Measurements from ENCODE around the gene GNAQ. TPM values are rescaled to one million over a fixed set of nuclear protein-coding genes. Genes with fewer than 3 reads are reported as not detected.

The GNAQ gene
- total RNA-seq, 2 donors from 2014 or later: 15.8 to 22.1 TPM

- H3K4me1 ChIP-seq: peaks cover 12% of the 10 kb centered on the region
- H3K9me3 ChIP-seq: no peaks in the 10 kb centered on the region
- H3K27me3 ChIP-seq: no peaks in the 10 kb centered on the region
- TF ChIP-seq POLR2A (IDR thresholded peaks at IDR 0.05): no peak
- no peak for TF ChIP-seq CTCF (IDR thresholded peaks at IDR 0.05)
- 46 to 82% methylated on average over 3 of the region's 3 CpGs for WGBS, 2 donors
- DNase-seq (no peak), ATAC-seq (no peak)
- H3K36me3 ChIP-seq (replicated peaks in 1 of 2; ENCODE audit: insufficient read depth in 1 of 2, low read depth in 2 of 2): no peaks in the 10 kb centered on the region
- H3K4me3 ChIP-seq: no peak overlapping the region
- peak overlapping the region in 1 of 4 donors; percentile 22 for H3K27ac ChIP-seq
- intact Hi-C loops (cut with DNase I): no loop called here
These were observed 95.6 kb downstream of the GNAQ start for GRCh38 chr9:77935974-77936373.

- no peak overlapping the region for H3K4me3 ChIP-seq
- 81 to 88% methylated on average over 3 of the region's 3 CpGs for WGBS, 2 donors
- intact Hi-C loops (cut with DNase I): no loop called here
- peak overlapping the region in 1 of 4 donors; percentile 22 for H3K27ac ChIP-seq
- no peaks in the 10 kb centered on the region for H3K36me3 ChIP-seq (replicated peaks in 1 of 2; ENCODE audit: insufficient read depth in 1 of 2, low read depth in 2 of 2)
- H3K9me3 ChIP-seq: no peaks in the 10 kb centered on the region
- no peaks in the 10 kb centered on the region for H3K27me3 ChIP-seq
- DNase-seq: no peak
- peaks cover 12% of the 10 kb centered on the region for H3K4me1 ChIP-seq
- TF ChIP-seq POLR2A (IDR thresholded peaks at IDR 0.05) (no peak), CTCF (IDR thresholded peaks at IDR 0.05) (no peak)
- no peak for ATAC-seq
These were observed 96.4 kb downstream of the GNAQ start for GRCh38 chr9:77935211-77935610.

- ATAC-seq (no peak), DNase-seq (no peak)
- TF ChIP-seq POLR2A (IDR thresholded peaks at IDR 0.05): no peak
- no peak for TF ChIP-seq CTCF (IDR thresholded peaks at IDR 0.05)
- WGBS, 2 donors: 91 to 93% methylated on average over 8 of the region's 8 CpGs
- intact Hi-C loops (cut with DNase I): no loop called here
- H3K27me3 ChIP-seq: no peaks in the 10 kb centered on the region
- no peak overlapping the region for H3K4me3 ChIP-seq
- peaks cover 4% of the 10 kb centered on the region for H3K4me1 ChIP-seq
- no peaks in the 10 kb centered on the region for H3K9me3 ChIP-seq
- no peaks in the 10 kb centered on the region for H3K36me3 ChIP-seq (replicated peaks in 1 of 2; ENCODE audit: insufficient read depth in 1 of 2, low read depth in 2 of 2)
- no peak overlapping the region for H3K27ac ChIP-seq
These were observed 97.6 kb downstream of the GNAQ start for GRCh38 chr9:77933976-77934375.

- ATAC-seq: no peak
These were observed 98.6 kb downstream of the GNAQ start for GRCh38 chr9:77933019-77933418.

More at GRCh38 chr9:77933019-77933418, 98.6 kb downstream of the GNAQ start:
- Histone ChIP-seq H3K27me3 (no peaks in the 10 kb centered on the region), H3K4me1 (no peaks in the 10 kb centered on the region), H3K4me3 (no peak overlapping the region), H3K27ac (no peak overlapping the region), H3K9me3 (no peaks in the 10 kb centered on the region), H3K36me3 (replicated peaks in 1 of 2; ENCODE audit: insufficient read depth in 1 of 2, low read depth in 2 of 2) (no peaks in the 10 kb centered on the region)
- intact Hi-C loops (cut with DNase I): no loop called here
- TF ChIP-seq CTCF (IDR thresholded peaks at IDR 0.05) (no peak), POLR2A (IDR thresholded peaks at IDR 0.05) (no peak)
- WGBS, 2 donors: 84 to 88% methylated on average over 7 of the region's 7 CpGs
- DNase-seq: no peak

Data from body of pancreas (tissue), 4 donors.